WI38 (cell line): Measurements from ENCODE around the gene CLCNKA.

Experiments used
- H3K4me3 ChIP-seq: 2 replicates; pipeline ENCODE4 v1.5.1; 2011; ENCODE audit warnings: low read depth, mild to moderate bottlenecking, control low read depth, low read length
- TF ChIP-seq, protein P1 (sequence below): IDR thresholded peaks from 2 replicates; pipeline ENCODE4 v1.5.1; 2012; ENCODE audit warnings: low read depth, mild to moderate bottlenecking, control low read depth, low read length

The CLCNKA gene

DNA sequence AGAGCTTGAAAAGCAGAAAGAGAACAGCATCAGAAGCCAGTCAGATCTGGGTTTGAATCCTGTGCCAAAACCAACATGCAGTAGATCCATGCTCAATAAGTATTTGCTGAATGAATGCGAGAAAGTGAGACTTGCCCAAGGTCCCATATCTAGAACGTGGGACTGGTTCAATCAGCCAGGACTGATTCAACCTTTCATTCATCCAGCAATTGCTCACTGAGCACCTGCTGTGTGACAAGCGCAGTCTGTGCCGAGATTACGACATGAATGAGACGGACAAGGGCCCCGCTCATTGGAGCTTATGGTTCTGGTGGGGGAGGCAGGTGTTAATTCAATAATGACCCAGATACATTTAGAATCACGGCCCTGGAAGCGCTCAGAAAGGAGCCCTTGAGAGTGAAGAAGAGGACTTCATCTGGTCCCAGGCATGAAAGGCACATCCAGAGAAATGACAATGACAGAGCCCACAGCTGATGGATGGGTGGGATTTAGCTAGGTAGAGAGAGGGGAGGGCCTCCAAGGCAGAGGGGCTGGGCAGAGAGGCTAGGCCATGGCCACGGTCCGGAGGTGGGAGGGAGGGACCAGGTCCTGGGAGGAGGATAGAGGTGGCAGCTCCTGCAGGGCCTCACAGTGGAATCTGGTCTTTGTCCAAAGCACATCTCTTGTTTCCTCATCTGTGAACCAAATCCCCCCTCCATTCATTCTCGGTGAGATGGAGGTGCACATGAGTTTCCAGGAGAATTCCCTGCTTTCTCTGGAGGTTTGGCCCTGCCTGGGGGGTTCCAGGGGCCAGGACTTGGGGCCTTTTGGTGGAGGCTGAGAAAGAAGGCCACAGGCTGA, 55.8 kb downstream of the CLCNKA start:
- H3K4me3 ChIP-seq: no peak overlapping the region
- TF ChIP-seq, protein P1, sequence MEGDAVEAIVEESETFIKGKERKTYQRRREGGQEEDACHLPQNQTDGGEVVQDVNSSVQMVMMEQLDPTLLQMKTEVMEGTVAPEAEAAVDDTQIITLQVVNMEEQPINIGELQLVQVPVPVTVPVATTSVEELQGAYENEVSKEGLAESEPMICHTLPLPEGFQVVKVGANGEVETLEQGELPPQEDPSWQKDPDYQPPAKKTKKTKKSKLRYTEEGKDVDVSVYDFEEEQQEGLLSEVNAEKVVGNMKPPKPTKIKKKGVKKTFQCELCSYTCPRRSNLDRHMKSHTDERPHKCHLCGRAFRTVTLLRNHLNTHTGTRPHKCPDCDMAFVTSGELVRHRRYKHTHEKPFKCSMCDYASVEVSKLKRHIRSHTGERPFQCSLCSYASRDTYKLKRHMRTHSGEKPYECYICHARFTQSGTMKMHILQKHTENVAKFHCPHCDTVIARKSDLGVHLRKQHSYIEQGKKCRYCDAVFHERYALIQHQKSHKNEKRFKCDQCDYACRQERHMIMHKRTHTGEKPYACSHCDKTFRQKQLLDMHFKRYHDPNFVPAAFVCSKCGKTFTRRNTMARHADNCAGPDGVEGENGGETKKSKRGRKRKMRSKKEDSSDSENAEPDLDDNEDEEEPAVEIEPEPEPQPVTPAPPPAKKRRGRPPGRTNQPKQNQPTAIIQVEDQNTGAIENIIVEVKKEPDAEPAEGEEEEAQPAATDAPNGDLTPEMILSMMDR: no peak

- TF ChIP-seq, protein P1: peak; percentile 90
- H3K4me3 ChIP-seq: no peak overlapping the region
These were observed 57.3 kb downstream of the CLCNKA start for GRCh38 chr1:16078925-16079656.

DNA sequence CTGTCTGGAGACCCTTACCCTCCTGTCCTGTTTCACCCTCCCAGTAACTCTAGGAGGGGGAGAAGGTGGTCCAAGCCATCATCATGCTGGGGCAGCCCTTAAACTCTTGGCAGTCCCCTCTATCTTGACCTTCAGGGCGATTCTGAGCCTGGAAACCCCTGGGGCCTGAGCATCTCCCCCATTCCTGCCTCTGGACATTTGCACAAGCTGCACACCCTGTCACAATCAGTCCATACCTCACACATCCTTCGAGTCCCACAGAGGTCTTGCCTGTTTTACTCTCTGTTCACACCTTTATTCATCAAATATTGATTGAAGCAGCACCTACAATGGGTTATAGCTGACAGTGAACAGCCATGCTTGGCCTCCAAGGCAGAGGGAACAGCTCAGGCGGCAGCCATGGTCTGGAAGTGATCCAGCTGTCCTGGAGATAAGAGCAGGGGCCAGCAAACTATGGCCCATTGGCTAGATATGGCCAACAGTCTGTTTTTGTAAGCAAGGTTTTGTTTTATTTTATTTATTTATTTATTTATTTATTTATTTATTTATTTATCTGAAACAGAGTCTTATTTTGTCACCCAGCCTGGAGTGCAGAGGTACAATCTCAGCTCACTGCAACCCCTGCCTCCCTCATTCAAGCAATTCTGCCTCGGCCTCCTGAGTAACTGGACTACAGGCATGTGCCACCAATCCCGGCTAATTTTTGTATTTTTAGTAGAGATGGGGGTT, 58.8 kb downstream of the CLCNKA start:
- TF ChIP-seq, protein P1: no peak
- H3K4me3 ChIP-seq: no peak overlapping the region

DNA sequence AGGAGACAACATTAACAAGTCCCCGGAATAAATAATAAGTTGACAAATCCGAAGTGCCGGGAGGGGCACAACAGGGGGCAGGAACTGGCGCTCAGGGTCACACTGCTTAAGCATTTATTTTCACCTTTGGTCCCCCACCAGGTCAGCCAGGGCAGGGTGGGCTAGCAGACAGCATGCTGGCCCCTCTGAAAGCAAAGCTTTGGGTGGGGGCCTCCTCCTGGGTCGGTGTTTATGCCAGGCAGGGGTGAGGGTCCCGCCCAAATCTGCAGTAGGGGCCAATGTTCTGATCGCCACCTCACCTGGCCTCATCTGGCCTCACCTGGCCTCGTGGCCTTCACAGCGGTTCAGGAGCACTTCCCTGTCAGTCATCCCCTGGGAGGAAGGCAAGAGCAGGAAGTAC, 59.8 kb downstream of the CLCNKA start:
- H3K4me3 ChIP-seq: no peak overlapping the region
- TF ChIP-seq, protein P1: no peak

DNA sequence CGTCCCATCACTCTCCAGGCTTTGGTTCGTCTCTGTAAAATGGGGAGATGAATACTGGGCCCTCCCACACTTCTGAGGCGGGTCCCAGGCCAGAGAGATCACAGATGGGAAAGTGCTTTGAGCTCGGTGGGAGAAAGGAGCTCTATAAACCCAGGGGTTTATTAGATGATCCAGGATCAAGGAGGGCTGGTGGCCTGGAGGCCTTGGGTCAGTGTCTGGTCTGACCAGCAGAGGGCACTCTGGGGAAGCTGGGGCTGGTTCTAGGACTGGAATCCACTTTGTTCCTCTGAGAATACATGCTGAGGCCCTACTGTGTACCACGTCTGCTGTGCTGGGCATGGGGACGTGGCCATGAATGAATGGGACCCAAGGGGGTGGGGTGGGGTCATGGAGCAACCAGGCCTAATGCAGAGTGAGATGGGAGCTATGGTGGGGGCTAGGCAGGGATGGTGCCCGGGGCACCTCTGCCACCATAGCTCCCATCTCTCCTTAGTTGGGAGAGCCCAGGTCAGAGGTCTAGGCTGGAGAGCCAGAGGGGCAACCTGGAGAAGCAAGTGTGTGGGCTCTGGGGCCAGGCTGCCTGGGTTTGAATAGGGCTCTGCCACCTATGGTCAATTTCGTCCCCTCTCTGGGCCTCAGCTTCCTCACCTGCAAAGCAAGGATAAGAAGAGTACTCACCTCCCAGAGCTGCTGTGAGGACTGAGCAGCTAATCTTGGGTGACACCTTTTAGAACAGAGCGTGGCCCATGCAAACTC, 60.6 kb downstream of the CLCNKA start:
- TF ChIP-seq, protein P1: peak; percentile 89
- no peak overlapping the region for H3K4me3 ChIP-seq

DNA sequence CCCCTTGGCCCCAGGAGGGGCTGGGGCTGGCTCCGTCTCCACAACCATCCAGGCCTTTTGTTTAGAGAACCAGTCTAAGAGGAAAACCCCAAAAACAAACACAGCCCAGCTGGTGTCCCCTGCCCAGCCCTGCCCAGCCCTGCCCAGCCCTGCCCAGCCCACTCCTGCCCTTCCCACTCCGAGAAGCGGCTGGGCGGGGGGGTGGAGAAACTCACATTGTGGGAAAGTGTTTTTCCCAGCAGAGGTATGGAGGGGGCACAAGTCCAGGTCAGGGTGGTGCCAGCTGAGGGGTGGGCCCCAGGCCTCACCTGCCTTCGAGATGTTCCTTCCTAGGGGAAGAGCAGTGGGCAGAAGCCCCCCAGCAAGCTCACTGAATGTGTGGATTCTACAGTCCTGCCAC, 61.6 kb downstream of the CLCNKA start:
- H3K4me3 ChIP-seq: no peak overlapping the region
- TF ChIP-seq, protein P1: no peak
